Measurements from ENCODE around the gene SLC38A10. TPM values are rescaled to one million over a fixed set of nuclear protein-coding genes. Genes with fewer than 3 reads are reported as not detected.

Gene SLC38A10
- total and polyA plus RNA-seq, 10 of the 15 experiments (the other 5 are each of a cell fraction or from before 2014, with no cell fraction given), result 0.52 to 67.9 (median 22.1) TPM

DNA sequence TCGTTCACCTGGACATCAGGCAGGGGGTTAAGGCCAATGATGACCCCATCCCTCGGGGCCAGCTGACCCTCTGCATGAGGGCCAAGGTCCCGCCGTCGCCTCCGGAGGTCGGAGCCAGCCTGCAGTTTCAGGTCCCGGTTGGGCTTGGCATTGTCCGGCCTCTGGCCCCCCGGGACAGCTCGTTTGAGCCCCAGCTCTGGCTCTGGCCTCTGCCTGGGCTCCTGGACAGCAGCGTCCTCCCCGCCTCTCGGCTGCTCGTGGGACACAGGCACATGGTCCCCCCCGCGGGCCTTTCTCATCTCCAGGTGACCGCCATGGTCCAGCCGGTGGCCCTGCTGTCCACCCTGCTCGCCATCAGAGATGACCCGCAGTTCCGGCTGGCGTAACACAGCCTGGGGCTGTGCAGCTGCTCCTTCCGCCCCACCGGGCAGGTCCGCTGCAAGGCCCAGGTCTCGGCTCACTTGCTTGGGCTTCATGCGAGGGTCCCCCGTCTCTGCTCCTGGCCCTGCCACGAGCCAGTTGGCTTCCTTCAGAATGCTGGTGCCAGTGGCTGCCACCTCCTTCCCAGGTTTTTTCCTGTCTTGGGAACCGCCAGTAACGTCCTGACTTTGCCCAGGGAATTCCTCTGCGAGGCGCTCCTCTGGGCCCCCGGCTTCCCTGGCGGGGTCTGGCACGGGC, 49.3 kb downstream of the SLC38A10 start:
- Histone ChIP-seq H3K4me2 (ENCODE audit: control insufficient read depth, insufficient read depth) (no peak overlapping the region), H3K4me3 (no peak overlapping the region), H3K27me3 (replicated peaks in 1 of 2; ENCODE audit: control insufficient read depth in 2 of 2, insufficient read depth in 2 of 2, low read length in 1 of 2) (no peaks in the 10 kb centered on the region), H3K79me2 (ENCODE audit: control insufficient read depth, insufficient read depth, low read length) (peaks cover 8% of the 10 kb centered on the region), H3K36me3 (ENCODE audit: control insufficient read depth in 2 of 2, insufficient read depth in 2 of 2, low read length in 1 of 2) (peaks cover 2% of the 10 kb centered on the region in 2 experiments; a peak in 3 of 4 replicates), H3K9me3 (replicated peaks; ENCODE audit: control insufficient read depth, insufficient read depth, low read length) (no peaks in the 10 kb centered on the region), H3K4me1 (ENCODE audit: control insufficient read depth, insufficient read depth, low read length) (peaks cover 23% of the 10 kb centered on the region), H3K9ac (ENCODE audit: control insufficient read depth, insufficient read depth, low read length) (no peak overlapping the region), H2AFZ (ENCODE audit: control insufficient read depth, low read depth, low read length) (no peak overlapping the region), H4K20me1 (ENCODE audit: control insufficient read depth, insufficient read depth) (no peaks in the 10 kb centered on the region), H3K27ac (ENCODE audit: control insufficient read depth, insufficient read depth) (no peak overlapping the region)
- ChIA-PET POLR2A (no interaction called here), SMC1A (ENCODE audit: uncharacterized antibody, unreplicated experiment) (interaction anchor here (0.7 kb wide), 1 partner anchor 239 kb away, joined by 3 read pairs; no protein-coding TSS in a partner anchor), RAD21 (ENCODE audit: unreplicated experiment) (interaction anchor here (0.7 kb wide), 1 partner anchor 63 kb away, joined by 3 read pairs; no protein-coding TSS in a partner anchor), CTCF (interaction anchor here (0.7 to 1.4 kb wide), 3 partner anchors 94 to 355 kb away, joined by 3 to 4 read pairs (median 4); no protein-coding TSS in a partner anchor)
- 95% methylated on average over 32 of the region's 37 CpGs for WGBS (ENCODE audit: insufficient coverage, insufficient replicate concordance, low lambda C conversion rate, missing lambda C conversion rate)
- no peak for FAIRE-seq
- no peak for DNase-seq (ENCODE audit: low read depth, low spot score)
- ATAC-seq, result no peak
- intact Hi-C loops (cut with micrococcal nuclease; ENCODE audit: unreplicated experiment), result no loop called here
- in situ Hi-C loops (cut with MboI), result loop anchor here (25.0 kb wide), 1 partner anchor 234 kb away; no protein-coding TSS in a partner anchor
- TF ChIP-seq POLR2A (IDR thresholded peaks at IDR 0.05; ENCODE audit: low read depth, low read length), result peak; percentile 15; the same call in 1 of the 2 replicates
- no peak for TF ChIP-seq MXI1 (IDR thresholded peaks at IDR 0.05; ENCODE audit: low read depth, low read length)
- no peak for TF ChIP-seq JUNB (IDR thresholded peaks at IDR 0.05)
- no TSS peak for BruUV-seq (replicated peaks)

GRCh38 chr17:81245024-81245664, 50.0 kb downstream of the SLC38A10 start:
- FAIRE-seq (no peak), ATAC-seq (peak; percentile 80), DNase-seq (ENCODE audit: low read depth, low spot score) (peak; percentile 45)
- RAD21 ChIA-PET (ENCODE audit: unreplicated experiment), result no interaction called here
- peak overlapping the region; percentile 56 for H3K27ac ChIP-seq (ENCODE audit: control insufficient read depth, insufficient read depth)
- H3K4me1 ChIP-seq (ENCODE audit: control insufficient read depth, insufficient read depth, low read length), result peaks cover 23% of the 10 kb centered on the region
- no peak overlapping the region; the same call in 1 of the 2 replicates for H3K4me2 ChIP-seq (ENCODE audit: control insufficient read depth, insufficient read depth)
- no peaks in the 10 kb centered on the region for H4K20me1 ChIP-seq (ENCODE audit: control insufficient read depth, insufficient read depth)
- CTCF ChIA-PET, result interaction anchor here (1.0 to 1.4 kb wide), 3 partner anchors 47 to 356 kb away, joined by 3 to 4 read pairs (median 4); no protein-coding TSS in a partner anchor
- H3K9ac ChIP-seq (ENCODE audit: control insufficient read depth, insufficient read depth, low read length), result no peak overlapping the region
- H3K79me2 ChIP-seq (ENCODE audit: control insufficient read depth, insufficient read depth, low read length), result peaks cover 15% of the 10 kb centered on the region
- intact Hi-C loops (cut with micrococcal nuclease; ENCODE audit: unreplicated experiment) (no loop called here), in situ Hi-C loops (cut with MboI) (loop anchor here (25.0 kb wide), 1 partner anchor 233 kb away; no protein-coding TSS in a partner anchor)
- H3K27me3 ChIP-seq (replicated peaks in 1 of 2; ENCODE audit: control insufficient read depth in 2 of 2, insufficient read depth in 2 of 2, low read length in 1 of 2), result no peaks in the 10 kb centered on the region
- POLR2A ChIA-PET, result interaction anchor here (0.5 kb wide), 1 partner anchor 253 kb away, joined by 4 read pairs; no protein-coding TSS in a partner anchor
- 29% methylated on average over 25 of the region's 25 CpGs for WGBS (ENCODE audit: insufficient coverage, insufficient replicate concordance, low lambda C conversion rate, missing lambda C conversion rate)
- no TSS peak for BruUV-seq (replicated peaks)
- no peak overlapping the region for H2AFZ ChIP-seq (ENCODE audit: control insufficient read depth, low read depth, low read length)
- H3K9me3 ChIP-seq (replicated peaks; ENCODE audit: control insufficient read depth, insufficient read depth, low read length), result no peaks in the 10 kb centered on the region
- SMC1A ChIA-PET (ENCODE audit: uncharacterized antibody, unreplicated experiment), result interaction anchor here (0.7 kb wide), 1 partner anchor 240 kb away, joined by 3 read pairs; no protein-coding TSS in a partner anchor
- H3K4me3 ChIP-seq, result no peak overlapping the region
- H3K36me3 ChIP-seq (ENCODE audit: control insufficient read depth in 2 of 2, insufficient read depth in 2 of 2, low read length in 1 of 2), result peaks cover 0 to 2% of the 10 kb centered on the region in 2 experiments; a peak in 2 of 4 replicates
- TF ChIP-seq IRF4 (IDR thresholded peaks at IDR 0.05; ENCODE audit: low read depth, low read length) (peak; percentile 96), JUND (IDR thresholded peaks at IDR 0.05; ENCODE audit: low read depth, low read length) (peak; percentile 65; the same call in 1 of the 2 replicates), HCFC1 (IDR thresholded peaks at IDR 0.05; ENCODE audit: low read length) (no peak), ATF2 (IDR thresholded peaks at IDR 0.05; ENCODE audit: low read length) (peak; percentile 90), EP300 (IDR thresholded peaks at IDR 0.05; ENCODE audit: borderline replicate concordance in 1 of 2, control insufficient read depth in 1 of 2, low read depth in 2 of 2, low read length in 2 of 2) (0 out of 4 replicates have a peak, but pooled peaks of 1 of the 2 experiments have one; percentile 16), GATAD2B (conservative IDR thresholded peaks at IDR 0.05; ENCODE audit: low read depth) (peak; percentile 36; the same call in 1 of the 2 replicates), RUNX3 (IDR thresholded peaks at IDR 0.05; ENCODE audit: low read length) (peak; percentile 90), NKRF (conservative IDR thresholded peaks at IDR 0.05) (no peak)
